MM.1S (cell line): ENCODE measurements around the gene KSR2.

Experiments
- DNase-seq: peaks from one replicate; pipeline ENCODE4 v3.0.0-alpha.2; 2015
- H2AFZ ChIP-seq: fragments of 300-600 bp; sonication (generic); 2 replicates; pipeline ENCODE4 v1.6.0; 2016; ENCODE audit warnings: antibody characterized with exemption, low read length
- H3F3A ChIP-seq: fragments of 300-600 bp; sonication (generic); 2 replicates; pipeline ENCODE4 v1.6.1; 2016; ENCODE audit warnings: mild to moderate bottlenecking, antibody characterized with exemption, low read length, moderate library complexity, mixed read lengths; ENCODE audit not compliant: insufficient read depth
- H3K27ac ChIP-seq: fragments of 300-600 bp; sonication (generic); 2 replicates; pipeline ENCODE4 v1.5.1; 2016; ENCODE audit warnings: mild to moderate bottlenecking, low read length
- H3K27me3 ChIP-seq: fragments of 300-600 bp; sonication (generic); replicated peaks from 2 replicates; pipeline ENCODE4 v1.6.0; 2016; ENCODE audit warnings: low read length; ENCODE audit not compliant: insufficient read depth
- H3K36me3 ChIP-seq: fragments of 300-600 bp; sonication (generic); replicated peaks from 2 replicates; pipeline ENCODE4 v1.6.1; 2016; ENCODE audit warnings: mild to moderate bottlenecking, low read length, mixed read lengths; ENCODE audit not compliant: insufficient read depth
- H3K4me1 ChIP-seq: fragments of 300-600 bp; sonication (generic); 2 replicates; pipeline ENCODE4 v1.6.1; 2016; ENCODE audit warnings: low read length, mixed read lengths
- H3K4me2 ChIP-seq: fragments of 300-600 bp; sonication (generic); 2 replicates; pipeline ENCODE4 v1.6.0; 2016; ENCODE audit warnings: low read depth, low read length
- H3K4me3 ChIP-seq: fragments of 300-600 bp; sonication (generic); 2 replicates; pipeline ENCODE4 v1.5.1; 2016; ENCODE audit warnings: low read length, mixed read lengths
- H3K79me2 ChIP-seq: fragments of 300-600 bp; sonication (generic); 2 replicates; pipeline ENCODE4 v1.6.1; 2016; ENCODE audit warnings: mixed run types, low read length, mixed read lengths
- H3K9ac ChIP-seq: fragments of 300-600 bp; sonication (generic); 2 replicates; pipeline ENCODE4 v1.6.1; 2016; ENCODE audit warnings: low read length, mixed read lengths
- H3K9me2 ChIP-seq: fragments of 300-600 bp; sonication (generic); replicated peaks from 2 replicates; pipeline ENCODE4 v1.6.1; 2016; ENCODE audit warnings: mild to moderate bottlenecking, low read length, mixed read lengths; ENCODE audit not compliant: insufficient read depth
- H3K9me3 ChIP-seq: fragments of 300-600 bp; sonication (generic); replicated peaks from 2 replicates; pipeline ENCODE4 v1.6.1; 2016; ENCODE audit warnings: mild to moderate bottlenecking, low read length, mixed read lengths; ENCODE audit not compliant: insufficient read depth
- H4K20me1 ChIP-seq: fragments of 300-600 bp; sonication (generic); 2 replicates; pipeline ENCODE4 v1.6.1; 2016; ENCODE audit warnings: mild to moderate bottlenecking, low read length, moderate library complexity, mixed read lengths; ENCODE audit not compliant: insufficient read depth
- CTCF ChIP-seq: fragments of 300-600 bp; sonication (generic); IDR thresholded peaks from 2 replicates; pipeline ENCODE4 v1.5.1; 2016; ENCODE audit warnings: antibody characterized with exemption, low read length, mixed read lengths
- EZH2 ChIP-seq: fragments of 300-600 bp; sonication (generic); optimal IDR thresholded peaks from 2 replicates; pipeline ENCODE3; 2017; ENCODE audit warnings: low read depth, mild to moderate bottlenecking, antibody characterized with exemption, low read length, mixed read lengths
- EZH2phosphoT487 ChIP-seq: fragments of 300-600 bp; sonication (generic); IDR thresholded peaks from 2 replicates; pipeline ENCODE4 v1.6.1; 2018; ENCODE audit warnings: antibody characterized with exemption, low read length

Gene KSR2

GRCh38 chr12:117646520-117646919, 322.3 kb downstream of the KSR2 start:
- TF ChIP-seq CTCF, result no peak
- TF ChIP-seq EZH2, result no peak
- TF ChIP-seq EZH2phosphoT487, result no peak
- H3K4me2 ChIP-seq, result no peak overlapping the region
- no peaks in the 10 kb centered on the region for H4K20me1 ChIP-seq
- DNase-seq, result no peak
- no peak overlapping the region for H3K27ac ChIP-seq
- H3K27me3 ChIP-seq, result no peaks in the 10 kb centered on the region; the same call in 1 of the 2 replicates
- H3K9ac ChIP-seq, result no peak overlapping the region
- H2AFZ ChIP-seq, result no peak overlapping the region
- H3K9me3 ChIP-seq, result no peaks in the 10 kb centered on the region
- H3K9me2 ChIP-seq, result no peaks in the 10 kb centered on the region
- no peaks in the 10 kb centered on the region for H3K4me1 ChIP-seq
- H3K79me2 ChIP-seq, result no peaks in the 10 kb centered on the region
- no peaks in the 10 kb centered on the region for H3F3A ChIP-seq
- H3K4me3 ChIP-seq, result no peak overlapping the region
- H3K36me3 ChIP-seq, result no peaks in the 10 kb centered on the region

DNA sequence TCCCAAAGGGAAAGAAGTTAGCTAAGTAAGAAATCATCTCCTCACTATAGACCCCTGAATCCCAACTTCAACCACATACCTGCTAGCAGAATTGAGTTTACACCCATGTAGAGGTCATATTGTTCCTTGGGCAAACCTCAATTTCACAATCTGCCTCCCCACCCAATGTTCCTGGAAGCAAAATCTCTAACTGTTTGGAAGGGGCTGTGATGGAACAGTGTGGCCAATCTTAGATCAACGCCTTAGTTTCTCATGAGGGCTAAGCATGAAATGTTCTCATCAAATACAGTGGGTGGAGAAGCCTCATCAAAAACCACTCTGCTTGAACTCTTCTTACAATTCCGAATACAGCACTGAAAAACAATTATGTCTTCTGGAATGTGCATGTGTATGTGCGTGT, 323.3 kb downstream of the KSR2 start:
- DNase-seq, result no peak

GRCh38 chr12:117643971-117644370, 324.8 kb downstream of the KSR2 start:
- no peaks in the 10 kb centered on the region for H3K4me1 ChIP-seq
- no peak for DNase-seq
- H4K20me1 ChIP-seq, result no peaks in the 10 kb centered on the region
- H3K9me3 ChIP-seq, result no peaks in the 10 kb centered on the region
- no peak overlapping the region for H3K4me3 ChIP-seq
- H2AFZ ChIP-seq, result no peak overlapping the region
- no peaks in the 10 kb centered on the region for H3K36me3 ChIP-seq
- no peaks in the 10 kb centered on the region for H3K9me2 ChIP-seq
- H3K9ac ChIP-seq, result no peak overlapping the region
- TF ChIP-seq EZH2phosphoT487, result no peak
- no peak for TF ChIP-seq CTCF
- TF ChIP-seq EZH2, result no peak
- no peak overlapping the region for H3K27ac ChIP-seq
- H3K4me2 ChIP-seq, result no peak overlapping the region
- no peaks in the 10 kb centered on the region for H3K79me2 ChIP-seq
- no peaks in the 10 kb centered on the region for H3F3A ChIP-seq
- no peaks in the 10 kb centered on the region; the same call in 1 of the 2 replicates for H3K27me3 ChIP-seq

More for the DNA sequence above, 323.3 kb downstream of the KSR2 start:
- Histone ChIP-seq H3K79me2 (no peaks in the 10 kb centered on the region), H3K27me3 (no peaks in the 10 kb centered on the region; the same call in 1 of the 2 replicates), H3F3A (no peaks in the 10 kb centered on the region), H2AFZ (no peak overlapping the region), H4K20me1 (no peaks in the 10 kb centered on the region), H3K4me3 (no peak overlapping the region), H3K36me3 (no peaks in the 10 kb centered on the region), H3K9me3 (no peaks in the 10 kb centered on the region), H3K9ac (no peak overlapping the region), H3K4me2 (no peak overlapping the region), H3K9me2 (no peaks in the 10 kb centered on the region), H3K4me1 (no peaks in the 10 kb centered on the region), H3K27ac (no peak overlapping the region)
- TF ChIP-seq EZH2phosphoT487 (no peak), CTCF (no peak)
